ENCODE results near the gene FAAP100.

FAAP100 gene

GRCh38 chr17:81577278-81578000, 25.3 kb upstream of the FAAP100 start:
- FAIRE-seq, result no peak
- no peak for DNase-seq (ENCODE audit: insufficient read length, low spot score)

GRCh38 chr17:81576621-81577277, 24.6 kb upstream of the FAAP100 start:
- FAIRE-seq, result no peak
- peak; percentile 86 for DNase-seq (ENCODE audit: insufficient read length, low spot score)

GRCh38 chr17:81575836-81576235, 23.7 kb upstream of the FAAP100 start:
- DNase-seq (ENCODE audit: insufficient read length, low spot score) (no peak), FAIRE-seq (no peak)

- DNase-seq (ENCODE audit: insufficient read length, low spot score), result no peak
- no peak for FAIRE-seq
These were observed 22.4 kb upstream of the FAAP100 start for GRCh38 chr17:81574643-81574956.

DNA sequence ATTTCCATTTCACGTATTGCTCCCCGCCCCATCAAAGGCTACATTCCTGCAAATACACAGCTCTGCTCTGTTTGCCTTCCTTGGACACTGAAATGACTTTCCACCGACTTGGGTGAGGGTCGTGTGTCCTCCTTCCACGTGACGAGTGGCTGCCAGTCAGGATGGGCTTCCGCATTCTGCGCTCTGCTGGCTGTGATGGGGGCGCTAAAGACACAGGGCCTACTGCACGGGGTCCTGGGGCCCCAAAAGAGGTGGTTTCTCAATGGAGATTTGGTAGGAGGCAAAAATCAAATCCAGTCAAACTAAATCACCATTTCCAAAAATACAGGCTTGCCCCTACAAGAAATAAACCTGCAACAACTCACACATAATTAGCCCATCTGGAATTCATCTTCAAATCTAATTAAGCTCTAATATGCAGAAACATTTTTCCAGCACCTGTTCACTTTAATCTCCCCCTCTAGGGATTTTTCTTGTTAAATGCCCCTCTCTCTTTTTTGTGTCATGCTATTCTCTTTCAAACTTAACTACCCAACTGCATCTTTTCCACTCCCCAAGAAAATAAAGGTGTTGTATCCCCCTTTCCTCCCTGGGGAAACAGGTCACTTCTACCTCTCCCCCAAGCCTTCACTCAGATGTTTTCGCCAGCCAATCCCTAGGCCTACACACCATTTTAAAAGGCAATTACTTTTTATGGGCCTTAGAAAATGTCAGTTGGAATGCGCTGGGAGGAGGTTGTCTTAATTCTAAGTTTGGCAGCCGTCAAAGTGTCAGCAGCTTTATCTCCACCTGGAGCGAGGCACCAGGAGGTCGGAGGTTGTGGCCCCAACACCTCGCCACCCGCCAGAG, 21.9 kb upstream of the FAAP100 start:
- FAIRE-seq, result no peak
- DNase-seq (ENCODE audit: insufficient read length, low spot score), result no peak

DNA sequence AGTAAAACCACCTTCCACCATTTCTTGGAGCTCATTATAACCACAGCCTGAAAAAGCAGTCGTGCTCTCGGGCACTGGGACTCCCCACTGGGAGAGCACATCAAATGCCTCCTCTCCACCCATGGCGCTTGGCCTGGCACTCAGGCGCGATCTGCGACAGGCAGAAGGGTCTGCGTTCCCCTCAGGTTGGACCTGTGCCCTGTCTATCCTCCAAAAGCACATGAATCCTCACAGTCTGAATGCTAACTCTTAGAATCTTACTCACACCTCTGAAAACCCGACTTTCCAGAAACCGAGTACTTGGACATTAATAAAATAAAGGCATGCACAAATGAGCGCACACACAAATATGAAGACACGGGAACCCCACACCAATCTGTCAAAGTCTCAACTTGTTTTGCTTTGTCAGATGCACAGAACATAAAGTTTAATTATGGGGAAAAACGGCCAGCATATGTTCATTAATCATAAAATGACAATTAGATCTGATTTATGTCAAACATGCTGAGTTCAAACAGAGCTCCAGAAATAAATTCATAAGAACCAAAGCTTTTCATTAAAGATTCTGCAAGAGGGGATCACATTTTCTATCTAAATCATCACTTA, 20.5 kb upstream of the FAAP100 start:
- no peak for DNase-seq (ENCODE audit: insufficient read length, low spot score)
- no peak for FAIRE-seq

DNA sequence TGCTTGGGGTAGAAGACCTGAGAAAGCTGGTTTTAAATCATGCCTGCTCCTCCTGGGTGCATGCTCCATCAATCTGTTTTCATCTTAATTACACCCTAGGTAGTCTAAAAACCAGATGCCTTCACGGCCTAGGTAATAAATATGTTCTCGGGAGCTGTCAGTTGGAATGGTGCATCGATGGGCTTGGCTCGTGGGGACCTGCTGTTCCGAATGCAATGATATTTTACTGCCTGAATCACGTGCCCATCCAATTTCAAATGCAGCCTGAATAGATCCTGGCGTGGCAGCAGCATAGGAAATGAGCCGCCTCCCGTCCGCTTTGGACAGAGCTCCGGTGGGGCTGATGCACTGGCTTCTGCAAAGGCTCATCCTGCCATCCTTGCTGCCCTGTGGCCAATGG, 18.8 kb upstream of the FAAP100 start:
- FAIRE-seq (no peak), DNase-seq (ENCODE audit: insufficient read length, low spot score) (no peak)

GRCh38 chr17:81569986-81570514, 17.9 kb upstream of the FAAP100 start:
- no peak for FAIRE-seq
- no peak for DNase-seq (ENCODE audit: insufficient read length, low spot score)

- DNase-seq (ENCODE audit: insufficient read length, low spot score) (no peak), FAIRE-seq (no peak)
These were observed 16.3 kb upstream of the FAAP100 start for GRCh38 chr17:81568416-81568815.

DNA sequence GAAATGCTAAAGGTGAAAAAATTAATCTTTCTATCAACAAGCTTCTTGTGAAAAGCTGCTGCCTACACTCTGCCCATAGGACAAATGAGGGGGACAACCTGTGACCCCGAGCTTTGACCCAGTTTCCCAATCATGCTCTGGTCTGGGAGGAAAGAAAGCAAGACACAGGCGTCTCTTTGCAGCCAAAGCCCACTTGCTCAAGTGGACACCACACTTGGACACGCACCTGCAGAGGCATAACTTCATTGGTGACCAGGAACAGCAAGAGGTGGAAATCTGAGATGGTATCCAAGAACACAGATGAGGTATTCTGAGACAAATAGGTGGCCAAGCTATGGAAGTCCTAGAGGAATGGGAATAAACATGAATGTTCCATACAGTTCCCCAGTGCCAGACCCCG, 15.0 kb upstream of the FAAP100 start:
- DNase-seq (ENCODE audit: insufficient read length, low spot score) (no peak), FAIRE-seq (no peak)

DNA sequence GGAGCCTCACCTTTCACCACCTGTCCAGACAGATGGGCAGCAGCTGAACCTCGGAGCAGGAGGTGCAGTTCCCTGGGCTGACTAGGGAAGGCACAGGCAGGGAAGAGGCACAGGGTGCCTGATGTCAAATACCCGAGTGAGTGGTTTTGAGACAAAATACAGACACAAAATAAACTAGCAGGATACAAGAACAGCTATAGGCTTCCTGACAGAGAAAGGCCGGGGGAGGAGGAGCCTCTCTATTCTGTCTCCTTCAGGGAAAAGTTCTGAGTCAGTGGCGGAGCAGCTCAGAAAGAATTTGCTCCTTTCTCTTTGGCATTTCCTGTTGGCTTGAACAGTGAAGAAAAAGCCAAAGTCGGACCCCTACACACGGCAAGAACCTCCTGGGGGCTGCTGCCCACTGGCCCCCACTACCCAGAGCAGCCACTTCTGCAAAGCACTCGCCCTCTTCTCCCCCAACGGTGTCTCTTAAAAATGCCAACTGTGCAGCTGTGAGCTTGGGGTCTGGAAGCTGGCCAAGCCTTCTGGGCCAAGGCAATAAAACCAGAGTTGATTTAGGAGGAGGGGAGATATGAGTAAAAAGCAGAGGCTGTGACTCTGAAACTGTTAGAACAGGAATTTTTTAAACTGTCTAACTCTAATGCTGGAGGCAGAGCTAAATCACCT, 14.4 kb upstream of the FAAP100 start:
- FAIRE-seq (peak; percentile 33), DNase-seq (ENCODE audit: insufficient read length, low spot score) (peak; percentile 85)

DNA sequence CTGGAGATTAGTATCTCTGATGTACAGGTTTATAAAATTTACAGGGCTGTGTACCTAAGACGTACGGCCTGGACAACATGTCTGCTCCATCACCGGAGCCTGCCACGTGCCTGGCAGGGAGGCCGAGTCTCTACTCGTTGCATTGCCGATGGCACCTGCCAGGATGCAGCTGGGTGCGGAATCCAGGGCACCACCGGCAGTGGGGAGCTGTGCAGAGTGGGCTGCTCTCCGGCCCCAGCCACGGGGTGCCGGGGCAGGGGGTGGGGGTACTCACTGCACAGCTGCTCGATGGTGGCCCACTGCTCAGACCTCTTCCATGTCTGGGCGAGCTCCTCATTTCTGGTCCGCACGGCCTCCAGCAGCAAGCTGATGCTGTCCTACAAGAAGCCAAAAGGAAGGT, 13.1 kb upstream of the FAAP100 start:
- FAIRE-seq (no peak), DNase-seq (ENCODE audit: insufficient read length, low spot score) (no peak)

DNA sequence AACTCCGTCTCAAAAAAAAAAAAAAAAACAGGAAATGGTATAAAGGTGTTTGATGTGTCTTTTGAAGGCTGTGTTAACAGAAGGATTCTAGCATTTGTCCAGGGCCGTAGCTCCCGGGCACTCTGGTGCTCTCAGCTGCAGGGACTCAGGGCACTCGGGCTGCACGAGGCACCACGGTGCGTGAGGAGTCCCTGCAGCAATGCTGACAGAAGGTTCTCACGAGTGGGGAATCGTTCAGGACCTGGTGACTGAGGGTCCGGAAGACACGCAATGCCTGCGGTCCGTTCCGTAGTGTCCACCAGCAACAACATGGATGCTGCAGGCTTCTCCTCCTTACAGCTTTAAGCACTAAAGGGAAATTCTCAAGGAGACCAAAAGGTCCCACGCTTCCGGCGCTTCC, 12.6 kb upstream of the FAAP100 start:
- FAIRE-seq (no peak), DNase-seq (ENCODE audit: insufficient read length, low spot score) (no peak)

DNA sequence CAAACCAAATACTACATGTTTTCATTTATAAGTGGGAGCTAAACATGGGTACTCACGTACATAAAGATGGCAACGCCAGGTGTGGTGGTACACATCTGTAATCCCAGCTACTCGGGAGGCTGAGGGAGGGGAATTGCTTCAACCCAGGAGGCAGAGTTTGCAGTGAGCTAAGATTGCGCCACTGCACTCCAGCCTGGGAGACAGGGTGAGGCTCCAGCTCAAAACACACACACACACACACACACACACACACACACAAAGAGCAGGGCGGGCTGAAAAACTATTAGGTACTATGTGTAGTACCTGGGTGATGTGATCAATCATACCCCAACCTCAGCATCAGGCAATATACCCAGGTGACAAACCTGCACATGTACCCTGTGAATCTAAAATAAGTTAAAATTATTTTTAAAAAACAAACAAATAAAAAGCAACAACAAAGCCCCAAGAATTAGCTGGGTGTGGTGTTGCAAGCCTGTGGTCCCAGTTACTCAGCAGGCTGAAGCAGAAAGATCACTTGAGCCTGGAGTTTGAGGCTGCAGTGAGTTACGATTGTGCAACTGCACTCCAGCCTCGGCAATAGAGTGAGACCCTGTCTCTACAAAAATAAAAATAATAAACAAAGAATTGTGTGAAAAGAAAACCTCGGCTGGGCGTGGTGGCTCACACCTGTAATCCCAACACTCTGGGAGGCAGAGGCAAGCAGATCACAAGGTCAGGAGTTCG, 11.9 kb upstream of the FAAP100 start:
- FAIRE-seq (no peak), DNase-seq (ENCODE audit: insufficient read length, low spot score) (no peak)

- no peak for DNase-seq (ENCODE audit: insufficient read length, low spot score)
- FAIRE-seq, result no peak
These were observed 9.3 kb upstream of the FAAP100 start for GRCh38 chr17:81561494-81561885.

DNA sequence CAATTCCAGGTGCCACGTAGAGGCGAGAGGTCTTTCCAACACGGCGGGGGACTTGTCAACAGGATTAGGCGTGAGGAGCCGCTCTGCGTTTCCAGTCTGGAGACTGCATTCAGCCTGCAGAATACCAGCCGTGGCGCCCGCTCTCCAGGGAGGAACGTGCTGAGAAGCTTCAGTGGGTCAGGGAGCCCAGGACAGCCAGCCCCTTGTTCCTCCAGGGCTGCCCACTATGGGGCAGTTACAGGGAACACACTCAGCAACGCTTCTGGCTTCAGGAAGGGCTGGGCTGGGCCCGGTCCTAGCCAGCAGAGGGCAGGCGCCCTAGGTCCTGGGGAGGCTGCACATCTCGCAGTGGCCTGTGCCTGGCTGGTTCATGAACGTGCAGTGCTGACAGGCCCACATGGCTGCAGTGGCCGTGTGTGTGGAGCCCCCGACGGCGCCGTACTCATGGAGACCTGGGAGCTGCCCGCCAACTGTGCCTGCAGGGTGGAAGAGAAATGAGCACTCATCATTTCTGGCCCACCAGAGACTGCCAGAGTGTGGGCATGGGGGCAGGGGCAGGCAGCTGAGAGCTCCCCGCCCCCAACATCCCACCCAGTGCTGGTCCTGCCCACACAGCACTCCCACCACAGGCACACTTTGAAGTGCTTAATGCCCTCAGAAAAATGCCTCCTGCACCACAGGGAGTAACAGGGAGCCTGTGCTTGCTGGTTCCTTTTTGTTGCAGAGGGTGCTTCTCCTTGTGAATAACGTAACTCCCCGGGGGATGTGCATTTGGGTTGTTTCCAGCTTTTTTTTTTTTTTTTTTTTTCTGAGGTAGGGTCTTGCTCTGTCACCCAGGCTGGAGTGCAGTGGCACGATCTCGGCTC, 7.0 kb upstream of the FAAP100 start:
- no peak for FAIRE-seq
- no peak for DNase-seq (ENCODE audit: insufficient read length, low spot score)

DNA sequence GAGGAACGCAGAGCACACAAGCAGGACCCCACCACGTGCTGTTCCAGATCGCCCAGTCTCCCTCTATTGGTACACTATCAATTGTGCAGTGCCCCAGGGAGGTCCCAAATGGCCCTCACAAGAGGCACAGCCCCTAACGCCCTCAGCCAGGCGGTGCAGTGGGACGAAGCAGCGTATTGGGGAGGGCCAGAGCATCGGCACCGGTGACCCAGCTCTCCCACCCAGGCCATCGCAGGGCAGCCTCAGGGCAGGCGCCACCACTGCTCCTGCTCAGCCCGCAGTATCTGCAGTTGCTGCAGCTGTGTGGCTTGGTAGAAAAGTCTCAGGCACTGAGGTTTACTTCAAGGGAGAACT, 5.9 kb upstream of the FAAP100 start:
- DNase-seq (ENCODE audit: insufficient read length, low spot score) (no peak), FAIRE-seq (no peak)

DNA sequence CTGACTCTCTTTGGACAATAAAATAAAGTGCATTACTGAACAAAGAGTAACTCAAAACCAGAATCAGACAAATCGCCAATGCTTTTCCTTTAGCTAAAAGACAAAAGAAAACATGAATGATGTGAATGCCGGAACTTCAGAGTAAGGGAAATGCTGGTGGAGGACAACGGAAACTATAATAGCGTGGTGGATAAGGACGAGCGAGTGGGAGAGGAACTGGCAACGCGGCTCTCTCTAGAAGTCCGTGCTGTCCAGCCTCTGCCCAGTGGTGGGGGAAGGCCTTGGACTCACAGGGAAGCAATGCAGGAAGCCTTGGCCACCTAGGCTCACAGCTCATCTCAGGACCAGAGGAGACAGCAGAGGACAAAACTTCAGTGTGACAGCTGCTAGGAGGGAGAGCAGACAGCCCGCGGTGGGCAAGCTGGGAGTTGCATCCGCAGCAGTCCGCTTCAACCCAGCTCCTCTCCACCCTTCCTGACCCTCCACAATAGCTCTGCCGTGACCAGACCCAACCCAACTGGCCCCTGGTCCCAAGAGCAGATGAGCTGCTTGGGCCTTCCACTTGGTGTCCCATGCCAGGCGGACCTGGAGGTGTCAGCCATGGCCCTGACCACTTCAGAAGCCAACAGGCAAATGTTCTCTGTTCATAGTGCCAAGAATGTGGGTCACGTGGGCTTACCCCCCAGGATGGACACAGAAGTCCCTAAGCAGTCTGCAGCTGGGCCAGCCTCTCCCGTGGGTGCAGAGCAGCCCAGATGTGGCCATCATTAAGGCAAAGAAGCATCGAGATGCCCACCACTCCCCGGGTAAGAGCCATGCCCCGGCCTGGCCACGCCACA, 5.3 kb upstream of the FAAP100 start:
- FAIRE-seq (no peak), DNase-seq (ENCODE audit: insufficient read length, low spot score) (no peak)
